GM18507 (cell line): Measurements from ENCODE around the gene TCEAL7.

Source experiments
- DNase-seq: peaks from one replicate; pipeline ENCODE4 v3.0.0; 2011; ENCODE audit warnings: low read depth; ENCODE audit not compliant: insufficient read length; ENCODE audit errors: extremely low spot score
- FAIRE-seq: peaks from 2 replicates; lab custom pipeline; 2011; peaks lifted over from hg19 to GRCh38; lab: Jason Lieb, UNC

Gene TCEAL7

DNA sequence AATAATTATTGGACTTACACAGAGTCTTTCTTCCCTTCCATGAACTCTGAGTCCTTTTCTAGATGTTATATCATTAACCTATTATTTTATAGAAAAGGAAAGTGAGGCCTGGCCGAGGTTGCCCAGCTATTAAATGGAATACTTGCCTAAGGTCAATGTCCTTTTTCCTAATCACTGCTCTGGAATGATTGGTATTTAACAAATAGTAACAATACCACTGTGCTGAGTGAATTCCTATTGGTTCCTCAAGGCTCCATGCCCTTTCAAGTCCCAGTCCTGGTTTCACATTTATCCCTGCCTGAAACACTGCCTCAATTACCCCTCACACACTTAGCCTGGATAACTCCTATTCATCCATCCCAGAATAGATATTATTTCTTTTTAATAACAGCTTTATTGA is 32.4 kb downstream of the TCEAL7 start:
- DNase-seq (no peak), FAIRE-seq (no peak)

DNA sequence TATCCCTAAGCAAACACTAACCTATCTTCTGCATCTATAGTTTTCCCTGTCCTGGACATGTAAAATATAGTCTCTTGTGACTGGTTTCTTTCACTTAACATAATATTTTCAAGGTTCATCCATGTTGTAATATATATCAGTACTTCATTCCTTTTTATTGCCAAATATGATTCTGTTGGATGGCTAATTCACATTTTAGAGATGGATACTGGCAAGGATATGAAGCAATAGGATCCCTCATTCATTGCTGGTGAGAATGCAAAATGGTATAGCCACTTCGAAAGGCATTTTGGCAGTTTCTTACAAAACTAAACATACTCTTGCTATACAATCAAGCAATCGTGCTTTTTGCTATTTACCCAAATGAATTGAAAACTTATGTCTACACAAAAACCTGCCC is 33.0 kb downstream of the TCEAL7 start:
- FAIRE-seq, result no peak
- DNase-seq, result no peak

GRCh38 chrX:103367502-103367901 is 37.5 kb downstream of the TCEAL7 start:
- FAIRE-seq, result no peak
- no peak for DNase-seq

GRCh38 chrX:103369479-103369878 is 39.4 kb downstream of the TCEAL7 start:
- FAIRE-seq, result no peak
- DNase-seq, result no peak

- no peak for DNase-seq
- FAIRE-seq, result no peak
Observed at GRCh38 chrX:103372886-103373285, 42.8 kb downstream of the TCEAL7 start.

GRCh38 chrX:103373581-103373980 is 43.5 kb downstream of the TCEAL7 start:
- DNase-seq, result no peak
- no peak for FAIRE-seq

GRCh38 chrX:103376118-103376978 is 46.3 kb downstream of the TCEAL7 start, which contains the start of gene BEX3:
Gene BEX3, plus strand, starts transcription at chrX:103376538. Its CDS starts 984 bp downstream, at chrX:103377522.
- FAIRE-seq (no peak), DNase-seq (no peak)

- no peak for DNase-seq
- FAIRE-seq, result no peak
Observed at GRCh38 chrX:103376979-103377324, 46.9 kb downstream of the TCEAL7 start.

- FAIRE-seq, result no peak
Observed at GRCh38 chrX:103378990-103379389, 49.0 kb downstream of the TCEAL7 start.

More at GRCh38 chrX:103378990-103379389, 49.0 kb downstream of the TCEAL7 start:
- DNase-seq, result no peak
